CD8-positive, alpha-beta memory T cell (primary cell): ENCODE measurements around the gene RABL6. TPM values are rescaled to one million over a fixed set of nuclear protein-coding genes. Genes with fewer than 3 reads are reported as not detected.
"Not testable (repeated sequence)": the region's sequence is repeated elsewhere in the genome, so short reads cannot be mapped to it uniquely, and the experiment has no call there.

ENCODE experiments used
- CTCF ChIA-PET: fragments of 350-600 bp; sonication (Branson Sonifier 250); formaldehyde crosslinking; loops from one replicate; lab custom pipeline; 2021; ENCODE audit warnings: antibody characterized with exemption; lab: Charles Lee
- POLR2A ChIA-PET: fragments of 350-600 bp; sonication (Branson Sonifier 250); formaldehyde crosslinking; loops from one replicate; lab custom pipeline; 2021; ENCODE audit warnings: antibody characterized with exemption; lab: Charles Lee
- DNase-seq, 5 donors: peaks; one replicate each; pipeline versions ENCODE4 v3.0.0 to v3.0.0-alpha.2; 2020 to 2022; ENCODE audit warnings: mixed read lengths in 1 of 5
- H3K27ac ChIP-seq: one replicate; pipeline ENCODE4 v1.7.0; 2013; ENCODE audit warnings: low read depth, mild to moderate bottlenecking, low read length, moderate library complexity
- H3K27me3 ChIP-seq: 2 replicates; pipeline ENCODE4 v1.7.0; 2013; ENCODE audit warnings: low read length, mild to moderate bottlenecking; ENCODE audit not compliant: insufficient read depth, poor library complexity, severe bottlenecking
- H3K36me3 ChIP-seq: 2 replicates; pipeline ENCODE4 v1.7.0; 2013; ENCODE audit warnings: mild to moderate bottlenecking, low read length, moderate library complexity; ENCODE audit not compliant: insufficient read depth
- H3K4me1 ChIP-seq: 2 replicates; pipeline ENCODE4 v1.7.0; 2013; ENCODE audit warnings: mild to moderate bottlenecking, low read length, moderate library complexity; ENCODE audit not compliant: insufficient read depth
- H3K4me3 ChIP-seq: 2 replicates; pipeline ENCODE4 v1.7.0; 2013; ENCODE audit warnings: mild to moderate bottlenecking, low read length
- H3K9me3 ChIP-seq: 2 replicates; pipeline ENCODE4 v1.7.0; 2013; ENCODE audit warnings: mild to moderate bottlenecking, low read length
- H3K27ac Mint-ChIP-seq, 8 donors: one replicate each; pipeline ENCODE4 v1.8.0; 2020 to 2021; ENCODE audit warnings: mixed read lengths in 8 of 8, mild to moderate bottlenecking in 6 of 8, inconsistent platforms in 3 of 8, moderate library complexity in 3 of 8
- H3K27me3 Mint-ChIP-seq, 2 donors: one replicate each; pipeline ENCODE4 v1.8.0; 2020 to 2021; ENCODE audit warnings: mixed read lengths in 2 of 2, mild to moderate bottlenecking in 1 of 2, moderate library complexity in 1 of 2
- H3K36me3 Mint-ChIP-seq, 3 donors: one replicate each; pipeline ENCODE4 v1.8.0; 2020 to 2021; ENCODE audit warnings: mixed read lengths in 3 of 3, inconsistent platforms in 1 of 3, mild to moderate bottlenecking in 1 of 3
- H3K4me1 Mint-ChIP-seq, 3 donors: one replicate each; pipeline ENCODE4 v1.8.0; 2020 to 2021; ENCODE audit warnings: mixed read lengths in 3 of 3, inconsistent platforms in 1 of 3, mild to moderate bottlenecking in 1 of 3
- H3K4me3 Mint-ChIP-seq, 7 donors: one replicate each; pipeline ENCODE4 v1.8.0; 2020 to 2021; ENCODE audit warnings: mixed read lengths in 7 of 7, mild to moderate bottlenecking in 6 of 7, moderate library complexity in 4 of 7, inconsistent platforms in 2 of 7
- H3K9me3 Mint-ChIP-seq, 5 donors: one replicate each; pipeline ENCODE4 v1.8.0; 2020 to 2022; ENCODE audit warnings: mixed read lengths in 5 of 5, mild to moderate bottlenecking in 3 of 5, moderate library complexity in 2 of 5, inconsistent platforms in 1 of 5
- polyA plus RNA-seq: library from polyadenylated mRNA; unstranded; fragments of 300-500 nt; fragmentation: Illumina TruSeq; gene quantifications from one replicate; pipeline ENCODE4 v1.2.3, GENCODE V29; 2021
- total RNA-seq, 2 experiments: library from RNA; stranded (reverse); gene quantifications; one replicate each; pipeline ENCODE4 v1.2.3, GENCODE V29; 2021

RABL6 gene
- total and polyA plus RNA-seq, 3 experiments from 2014 or later: 20.9 to 106 (median 98.2) TPM

- H3K9me3 Mint-ChIP-seq: no peaks in the 10 kb centered on the region
- DNase-seq: peak; percentile 50 to 80 (median 68)
- Histone ChIP-seq H3K9me3 (no peaks in the 10 kb centered on the region), H3K27ac (peak overlapping the region; percentile 49), H3K36me3 (no peaks in the 10 kb centered on the region), H3K4me3 (no peak overlapping the region), H3K27me3 (no peaks in the 10 kb centered on the region), H3K4me1 (peaks cover 14% of the 10 kb centered on the region)
- H3K4me1 Mint-ChIP-seq: peaks cover 18 to 31% (median 28%) of the 10 kb centered on the region in 3 donors
- H3K4me3 Mint-ChIP-seq: no peak overlapping the region
- POLR2A ChIA-PET: interaction anchor here (1.3 kb wide), 1 partner anchor 247 kb away, joined by 3 read pairs; no protein-coding TSS in a partner anchor
- CTCF ChIA-PET: interaction anchor here (0.6 to 5.6 kb wide), 16 partner anchors 9 to 440 kb away, joined by 3 to 51 read pairs (median 4); partner anchors contain the start of genes LCN8, RNF224 and SAPCD2
- H3K36me3 Mint-ChIP-seq: peaks cover 0 to 2% (median 0%) of the 10 kb centered on the region in 3 donors
- H3K27ac Mint-ChIP-seq: peak overlapping the region in 3 of 8 donors; percentile 5 to 64 (median 52)
- peaks cover 3 to 8% of the 10 kb centered on the region in 2 donors for H3K27me3 Mint-ChIP-seq
These were observed 19.9 kb upstream of the RABL6 start for GRCh38 chr9:136787690-136788400.

GRCh38 chr9:136788644-136789522, 18.9 kb upstream of the RABL6 start:
- H3K27me3 ChIP-seq, H3K9me3 ChIP-seq, H3K36me3 Mint-ChIP-seq, POLR2A ChIA-PET, H3K4me3 ChIP-seq, H3K27me3 Mint-ChIP-seq, H3K36me3 ChIP-seq, H3K9me3 Mint-ChIP-seq, DNase-seq: not testable (repeated sequence)
- peaks cover 14% of the 10 kb centered on the region for H3K4me1 ChIP-seq
- Mint-ChIP-seq H3K4me3 (peak overlapping the region in 1 of 7 donors; percentile 6), H3K27ac (peak overlapping the region in 2 of 8 donors; percentile 5 to 88), H3K4me1 (peaks cover 18 to 31% (median 28%) of the 10 kb centered on the region in 3 donors)
- CTCF ChIA-PET: interaction anchor here (1.0 to 5.6 kb wide), 8 partner anchors 10 to 307 kb away, joined by 3 to 51 read pairs (median 6); partner anchors contain the start of gene SAPCD2
- peak overlapping the region; percentile 54 for H3K27ac ChIP-seq

GRCh38 chr9:136789523-136789937, 18.2 kb upstream of the RABL6 start:
- H3K36me3 Mint-ChIP-seq: peaks cover 0 to 9% (median 2%) of the 10 kb centered on the region in 3 donors
- H3K4me1 Mint-ChIP-seq: peaks cover 18 to 31% (median 28%) of the 10 kb centered on the region in 3 donors
- ChIA-PET CTCF (interaction anchor here (5.6 kb wide), 1 partner anchor 246 kb away, joined by 51 read pairs; no protein-coding TSS in a partner anchor), POLR2A (no interaction called here)
- H3K4me3 Mint-ChIP-seq: no peak overlapping the region
- no peak for DNase-seq
- H3K9me3 ChIP-seq: no peaks in the 10 kb centered on the region
- H3K27me3 ChIP-seq: no peaks in the 10 kb centered on the region
- no peaks in the 10 kb centered on the region for H3K9me3 Mint-ChIP-seq
- H3K27me3 Mint-ChIP-seq: peaks cover 3 to 8% of the 10 kb centered on the region in 2 donors
- peak overlapping the region; percentile 54 for H3K27ac ChIP-seq
- peaks cover 14% of the 10 kb centered on the region for H3K4me1 ChIP-seq
- H3K4me3 ChIP-seq: no peak overlapping the region
- H3K36me3 ChIP-seq: no peaks in the 10 kb centered on the region
- H3K27ac Mint-ChIP-seq: peak overlapping the region in 1 of 8 donors; percentile 19

GRCh38 chr9:136790640-136791515, 16.9 kb upstream of the RABL6 start, which contains the start of gene TMEM141:
Gene TMEM141, plus strand, starts transcription at chr9:136791344. Its CDS starts 27 bp downstream, at chr9:136791371.
- Histone ChIP-seq H3K27me3 (no peaks in the 10 kb centered on the region), H3K9me3 (no peaks in the 10 kb centered on the region), H3K4me3 (peak within 1 kb of the TSS; percentile 79), H3K4me1 (peaks cover 16% of the 10 kb centered on the region), H3K27ac (peak within 1 kb of the TSS; percentile 93), H3K36me3 (no peaks in the 10 kb centered on the region)
- peaks cover 18 to 28% (median 24%) of the 10 kb centered on the region in 3 donors for H3K4me1 Mint-ChIP-seq
- peak; percentile 99 to 100 (median 100) for DNase-seq
- CTCF ChIA-PET: interaction anchor here (0.8 to 5.6 kb wide), 7 partner anchors 28 to 450 kb away, joined by 3 to 51 read pairs (median 3); partner anchors contain the start of genes NPDC1 and TUBB4B
- POLR2A ChIA-PET: interaction anchor here (0.6 to 2.1 kb wide), 5 partner anchors 9 to 296 kb away, joined by 3 to 8 read pairs (median 4); partner anchors contain the start of gene MAN1B1
- peak within 1 kb of the TSS; percentile 89 to 96 (median 94) for H3K27ac Mint-ChIP-seq
- H3K4me3 Mint-ChIP-seq: peak within 1 kb of the TSS; percentile 77 to 93 (median 85)
- peaks cover 3% of the 10 kb centered on the region in 2 donors for H3K27me3 Mint-ChIP-seq
- no peaks in the 10 kb centered on the region for H3K9me3 Mint-ChIP-seq
- peaks cover 0 to 9% (median 2%) of the 10 kb centered on the region in 3 donors for H3K36me3 Mint-ChIP-seq

- Mint-ChIP-seq H3K4me3 (peak overlapping the region; percentile 77 to 93 (median 85)), H3K4me1 (peaks cover 18 to 36% (median 31%) of the 10 kb centered on the region in 3 donors), H3K36me3 (peaks cover 0 to 9% (median 2%) of the 10 kb centered on the region in 3 donors), H3K27ac (peak overlapping the region; percentile 89 to 96 (median 94)), H3K27me3 (peaks cover 3% of the 10 kb centered on the region in 2 donors), H3K9me3 (no peaks in the 10 kb centered on the region)
- Histone ChIP-seq H3K27me3 (no peaks in the 10 kb centered on the region), H3K9me3 (no peaks in the 10 kb centered on the region), H3K4me1 (peaks cover 24% of the 10 kb centered on the region), H3K4me3 (peak overlapping the region; percentile 79), H3K36me3 (no peaks in the 10 kb centered on the region), H3K27ac (peak overlapping the region; percentile 93)
- peak; percentile 56 to 80 (median 71) for DNase-seq
- POLR2A ChIA-PET: interaction anchor here (1.1 to 2.1 kb wide), 3 partner anchors 9 to 15 kb away, joined by 3 to 8 read pairs (median 5); no protein-coding TSS in a partner anchor
- CTCF ChIA-PET: interaction anchor here (0.6 to 2.2 kb wide), 11 partner anchors 9 to 275 kb away, joined by 3 to 14 read pairs (median 4); partner anchors contain the start of genes AJM1, FUT7, NPDC1 and RABL6
These were observed 16.1 kb upstream of the RABL6 start for GRCh38 chr9:136791516-136792276.

GRCh38 chr9:136792321-136793085, 15.2 kb upstream of the RABL6 start:
- no peaks in the 10 kb centered on the region for H3K27me3 ChIP-seq
- peak overlapping the region; percentile 77 to 93 (median 85) for H3K4me3 Mint-ChIP-seq
- H3K4me3 ChIP-seq: peak overlapping the region; percentile 79
- ChIA-PET POLR2A (interaction anchor here (1.1 to 2.1 kb wide), 2 partner anchors 13 to 14 kb away, joined by 3 to 5 read pairs; no protein-coding TSS in a partner anchor), CTCF (interaction anchor here (0.6 to 2.2 kb wide), 13 partner anchors 9 to 274 kb away, joined by 3 to 14 read pairs (median 4); partner anchors contain the start of genes AJM1, CLIC3, FUT7 and NPDC1)
- no peak for DNase-seq
- peak overlapping the region in 6 of 8 donors; percentile 50 to 96 (median 81) for H3K27ac Mint-ChIP-seq
- no peaks in the 10 kb centered on the region for H3K36me3 ChIP-seq
- no peaks in the 10 kb centered on the region for H3K27me3 Mint-ChIP-seq
- peak overlapping the region; percentile 93 for H3K27ac ChIP-seq
- H3K4me1 ChIP-seq: peaks cover 26% of the 10 kb centered on the region
- H3K9me3 ChIP-seq: no peaks in the 10 kb centered on the region
- H3K36me3 Mint-ChIP-seq: peaks cover 0 to 9% (median 2%) of the 10 kb centered on the region in 3 donors
- H3K4me1 Mint-ChIP-seq: peaks cover 17 to 34% (median 29%) of the 10 kb centered on the region in 3 donors
- no peaks in the 10 kb centered on the region for H3K9me3 Mint-ChIP-seq
